ENCODE results near the gene KICS2.

KICS2 gene

DNA sequence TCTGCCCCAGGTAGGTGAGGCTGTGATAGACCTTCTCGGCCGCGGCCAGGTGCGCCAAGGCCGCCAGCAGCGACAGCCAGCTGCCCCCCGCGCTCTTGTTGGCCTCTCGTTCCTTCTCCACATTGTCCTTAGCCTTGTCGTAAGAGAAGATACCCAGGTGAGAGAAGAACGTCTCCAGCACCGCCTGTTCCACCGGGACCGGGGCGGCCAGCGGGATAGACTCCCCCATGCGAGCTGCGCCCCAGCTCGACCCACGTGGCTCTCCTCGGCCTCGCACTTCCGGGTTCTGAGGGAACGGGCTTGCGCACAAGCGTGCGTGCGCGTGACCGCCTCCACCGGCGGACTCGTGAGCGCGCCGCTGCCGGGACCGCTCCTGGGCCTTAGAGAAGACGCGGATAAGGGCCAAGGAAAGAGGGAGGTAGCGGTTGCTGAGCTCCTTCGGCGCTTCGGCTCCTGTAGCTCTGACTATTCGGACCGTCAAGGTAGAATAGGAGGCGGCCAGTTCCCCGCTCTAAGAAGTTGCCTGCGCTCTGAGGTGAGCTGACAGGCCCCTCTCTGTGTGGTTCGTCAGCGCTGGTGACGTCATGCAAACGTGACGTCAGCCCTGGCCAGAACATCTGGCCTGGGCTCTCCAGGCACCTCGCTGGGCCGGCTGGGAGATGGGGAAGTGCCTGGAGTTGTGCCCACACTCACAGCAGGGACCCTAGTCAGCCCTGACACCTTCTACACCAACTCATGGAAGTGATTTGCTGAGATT is at the start of gene KICS2:
Gene KICS2, minus strand, starts transcription at position 288 of the 757 bp plus-strand sequence. Its CDS starts 59 bp downstream, at position 229.
- ATAC-seq (ENCODE audit: low read depth) (peak; percentile 85), DNase-seq (ENCODE audit: low spot score in 2 of 2) (peak; percentile 90 to 96)
- Mint-ChIP-seq H3K27ac (peak within 1 kb of the TSS; percentile 98), H3K9me3 (no peaks in the 10 kb centered on the region), H3K4me1 (peaks cover 28% of the 10 kb centered on the region), H3K36me3 (no peaks in the 10 kb centered on the region), H3K4me3 (peak within 1 kb of the TSS; percentile 100), H3K27me3 (peaks cover 4% of the 10 kb centered on the region)

DNA sequence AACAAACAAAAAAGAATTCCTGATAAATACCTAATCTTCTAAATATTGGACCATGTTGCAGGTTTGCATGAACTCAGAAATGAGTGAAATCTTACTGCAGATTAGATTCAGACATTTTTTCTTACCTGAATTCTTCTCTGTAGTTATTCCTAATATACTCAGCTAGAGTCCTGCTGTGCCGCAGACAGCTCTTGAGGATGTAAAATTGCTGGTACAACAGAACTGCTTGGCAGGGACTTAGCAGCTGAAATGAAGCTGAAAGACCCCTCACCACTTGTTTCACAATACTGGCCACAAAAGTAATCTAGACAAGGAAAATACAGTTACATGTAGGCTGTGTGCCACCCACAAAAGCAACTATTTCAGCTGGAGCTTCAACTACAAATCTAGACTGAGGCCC is 48.3 kb upstream of the KICS2 start:
- H3K27me3 Mint-ChIP-seq, result peaks cover 5% of the 10 kb centered on the region
- no peaks in the 10 kb centered on the region for H3K4me1 Mint-ChIP-seq
- H3K27ac Mint-ChIP-seq, result no peak overlapping the region
- H3K4me3 Mint-ChIP-seq, result no peak overlapping the region
- H3K9me3 Mint-ChIP-seq, result no peaks in the 10 kb centered on the region
- H3K36me3 Mint-ChIP-seq, result no peaks in the 10 kb centered on the region
- ATAC-seq (ENCODE audit: low read depth) (no peak), DNase-seq (ENCODE audit: low spot score in 2 of 2) (no peak)

DNA sequence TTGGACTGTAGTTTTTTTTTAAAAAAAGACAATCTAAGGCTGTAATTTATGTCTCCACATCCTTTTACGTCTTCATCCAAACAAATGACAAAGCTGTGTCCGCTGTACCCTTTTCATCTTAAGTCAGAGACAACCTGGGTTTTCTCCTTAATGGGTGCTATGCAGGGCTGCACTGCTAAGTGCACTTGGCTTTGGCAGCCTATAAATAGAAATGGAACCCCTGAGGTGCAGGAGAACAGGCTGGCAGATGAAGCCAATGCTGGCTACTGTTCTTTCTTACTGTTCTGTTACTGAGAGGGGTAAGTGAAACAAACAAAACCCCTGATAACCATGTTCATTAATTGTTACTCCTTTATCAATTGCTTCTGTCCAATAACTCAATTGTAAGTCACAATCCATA is 47.1 kb upstream of the KICS2 start:
- no peak overlapping the region for H3K4me3 Mint-ChIP-seq
- H3K9me3 Mint-ChIP-seq, result no peaks in the 10 kb centered on the region
- no peak overlapping the region for H3K27ac Mint-ChIP-seq
- no peak for DNase-seq (ENCODE audit: low spot score in 2 of 2)
- H3K36me3 Mint-ChIP-seq, result no peaks in the 10 kb centered on the region
- H3K4me1 Mint-ChIP-seq, result no peaks in the 10 kb centered on the region
- ATAC-seq (ENCODE audit: low read depth), result no peak
- H3K27me3 Mint-ChIP-seq, result peaks cover 6% of the 10 kb centered on the region

DNA sequence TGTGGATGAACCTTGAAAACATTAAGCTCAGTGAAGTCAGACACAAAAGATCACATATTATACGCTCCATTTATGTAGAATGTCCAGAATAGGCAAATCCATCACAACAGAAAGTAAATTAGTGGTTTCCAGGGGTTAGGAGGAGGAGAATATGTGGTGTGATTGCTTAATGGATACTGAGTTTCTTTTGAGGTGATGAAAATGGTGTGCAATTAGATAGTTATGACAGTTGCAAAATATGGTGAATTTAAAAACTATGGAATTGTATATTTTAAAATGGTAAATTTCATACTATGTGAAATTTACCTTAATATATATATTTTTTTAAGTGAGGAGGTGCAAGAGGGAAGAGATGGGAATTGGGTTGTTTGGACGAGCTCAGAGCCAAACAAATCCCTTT is 46.3 kb upstream of the KICS2 start:
- H3K9me3 Mint-ChIP-seq, result no peaks in the 10 kb centered on the region
- no peaks in the 10 kb centered on the region for H3K4me1 Mint-ChIP-seq
- ATAC-seq (ENCODE audit: low read depth) (no peak), DNase-seq (ENCODE audit: low spot score in 2 of 2) (no peak)
- no peak overlapping the region for H3K4me3 Mint-ChIP-seq
- no peaks in the 10 kb centered on the region for H3K36me3 Mint-ChIP-seq
- no peak overlapping the region for H3K27ac Mint-ChIP-seq
- H3K27me3 Mint-ChIP-seq, result peaks cover 6% of the 10 kb centered on the region

DNA sequence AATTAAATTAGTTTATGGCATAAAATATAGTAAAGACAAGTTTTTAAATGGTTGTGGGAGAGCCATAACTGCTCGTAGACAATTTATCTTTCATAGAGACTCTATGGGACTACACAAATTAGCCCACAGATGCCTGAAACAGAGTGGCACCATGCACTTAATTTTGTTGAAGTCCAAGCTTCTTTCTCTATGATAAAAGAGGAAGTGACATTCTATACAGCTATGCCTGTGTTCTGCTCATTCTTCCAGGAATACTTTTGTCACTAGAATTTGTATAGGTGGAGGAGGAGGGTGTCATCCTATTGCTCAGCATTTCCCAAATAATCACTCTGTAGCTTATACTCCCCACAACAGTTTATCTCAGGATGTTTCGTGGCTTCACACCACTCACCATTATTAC is 43.7 kb upstream of the KICS2 start:
- H3K4me3 Mint-ChIP-seq, result no peak overlapping the region
- no peaks in the 10 kb centered on the region for H3K4me1 Mint-ChIP-seq
- DNase-seq (ENCODE audit: low spot score in 2 of 2), result no peak
- no peak for ATAC-seq (ENCODE audit: low read depth)
- H3K27me3 Mint-ChIP-seq, result peaks cover 8% of the 10 kb centered on the region
- H3K27ac Mint-ChIP-seq, result no peak overlapping the region
- H3K36me3 Mint-ChIP-seq, result no peaks in the 10 kb centered on the region
- H3K9me3 Mint-ChIP-seq, result no peaks in the 10 kb centered on the region

DNA sequence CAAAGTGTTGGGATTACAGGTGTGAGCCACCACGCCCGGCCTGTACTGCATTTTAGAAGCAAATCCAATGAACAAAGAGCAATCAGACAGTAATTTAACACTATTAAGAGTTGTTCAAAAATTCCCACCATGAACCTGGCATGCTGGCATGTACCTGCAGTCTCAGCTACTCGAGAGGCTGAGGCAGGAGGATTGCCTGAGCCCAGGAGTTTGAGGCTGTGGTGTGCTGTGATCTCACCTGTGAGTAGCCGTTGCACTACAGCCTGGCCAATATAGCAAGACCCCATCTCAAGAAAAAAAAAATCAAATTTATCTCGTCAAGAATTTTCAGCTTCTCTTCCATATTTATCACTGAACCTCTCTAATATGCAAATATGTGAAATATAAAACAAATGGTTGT is 39.7 kb upstream of the KICS2 start:
- no peaks in the 10 kb centered on the region for H3K36me3 Mint-ChIP-seq
- H3K4me3 Mint-ChIP-seq, result no peak overlapping the region
- H3K27me3 Mint-ChIP-seq, result peaks cover 5% of the 10 kb centered on the region
- ATAC-seq (ENCODE audit: low read depth), result no peak
- H3K9me3 Mint-ChIP-seq, result no peaks in the 10 kb centered on the region
- no peak overlapping the region for H3K27ac Mint-ChIP-seq
- H3K4me1 Mint-ChIP-seq, result no peaks in the 10 kb centered on the region
- DNase-seq (ENCODE audit: low spot score in 2 of 2), result no peak

DNA sequence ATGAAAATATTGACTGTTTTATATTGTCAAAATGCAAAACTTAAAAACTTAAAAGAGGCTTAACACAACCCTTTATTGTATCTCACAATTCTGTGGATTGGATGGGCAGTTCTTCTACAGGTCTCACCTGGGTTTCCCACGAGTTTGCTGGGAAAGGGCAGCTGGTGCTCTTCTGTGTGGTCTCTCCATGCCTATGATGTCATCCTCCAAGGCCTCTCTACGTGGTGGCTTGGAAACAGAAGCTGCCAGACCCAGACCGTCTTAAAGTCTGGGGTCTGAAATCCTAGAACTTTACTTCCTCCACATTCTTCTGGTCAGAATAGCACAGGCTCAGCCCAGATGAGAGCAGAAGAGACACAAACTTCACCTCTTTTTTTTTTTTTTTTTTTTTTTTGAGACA is 36.5 kb upstream of the KICS2 start:
- peaks cover 3% of the 10 kb centered on the region for H3K27me3 Mint-ChIP-seq
- H3K4me1 Mint-ChIP-seq, result no peaks in the 10 kb centered on the region
- no peak for ATAC-seq (ENCODE audit: low read depth)
- no peak overlapping the region for H3K4me3 Mint-ChIP-seq
- no peaks in the 10 kb centered on the region for H3K9me3 Mint-ChIP-seq
- DNase-seq (ENCODE audit: low spot score in 2 of 2), result no peak
- no peaks in the 10 kb centered on the region for H3K36me3 Mint-ChIP-seq
- H3K27ac Mint-ChIP-seq, result no peak overlapping the region

DNA sequence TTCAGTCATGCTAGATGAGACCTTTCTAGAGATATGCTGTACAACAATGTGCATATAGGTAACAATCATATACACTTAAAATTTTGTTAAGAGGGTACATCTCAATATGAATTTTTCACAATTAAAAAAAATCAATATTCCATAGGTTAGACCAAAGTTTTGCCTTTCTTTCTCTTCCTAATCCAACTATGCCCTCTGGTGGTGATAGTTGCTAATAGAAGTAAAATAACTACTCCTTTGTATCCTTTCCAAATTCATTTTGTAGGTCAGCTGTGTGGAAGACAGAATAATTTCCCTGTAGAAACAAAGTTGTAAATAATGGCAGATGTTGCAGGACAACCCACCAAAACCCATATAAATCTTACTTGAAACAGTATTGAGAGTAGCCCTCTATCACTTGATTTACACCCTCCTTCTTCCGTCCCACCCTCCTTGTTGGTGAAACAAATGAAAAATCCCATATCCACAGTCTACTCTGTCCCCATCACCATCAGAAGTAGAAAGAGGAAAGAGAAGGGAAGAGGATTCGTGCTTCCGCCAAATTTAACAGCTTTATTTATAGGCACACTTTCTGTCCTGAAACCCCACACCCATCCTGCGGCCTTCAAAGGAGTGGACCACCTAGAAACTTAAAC is 34.2 kb upstream of the KICS2 start:
- H3K4me3 Mint-ChIP-seq, result no peak overlapping the region
- H3K27ac Mint-ChIP-seq, result no peak overlapping the region
- DNase-seq (ENCODE audit: low spot score in 2 of 2), result peak; percentile 11 to 47
- H3K36me3 Mint-ChIP-seq, result no peaks in the 10 kb centered on the region
- H3K27me3 Mint-ChIP-seq, result peaks cover 1% of the 10 kb centered on the region
- H3K9me3 Mint-ChIP-seq, result no peaks in the 10 kb centered on the region
- H3K4me1 Mint-ChIP-seq, result no peaks in the 10 kb centered on the region
- no peak for ATAC-seq (ENCODE audit: low read depth)

DNA sequence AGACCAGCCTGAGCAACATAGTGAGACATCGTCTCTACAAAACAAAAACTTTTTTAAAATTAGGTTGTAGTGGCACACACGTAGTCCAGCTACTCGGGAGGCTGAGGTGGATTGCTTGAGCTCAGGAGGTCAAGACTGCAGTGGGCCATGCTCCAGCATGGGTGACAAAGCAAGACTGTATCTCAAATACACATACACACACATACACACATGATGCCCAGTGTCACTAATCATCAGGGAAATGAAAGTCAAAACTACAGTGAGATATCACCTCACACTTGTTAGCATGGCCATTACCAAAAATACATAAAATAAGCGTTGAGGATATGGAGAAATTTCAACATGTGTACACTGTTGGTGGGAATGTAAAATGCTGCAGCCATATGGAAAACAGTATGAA is 33.2 kb upstream of the KICS2 start:
- Mint-ChIP-seq H3K36me3 (no peaks in the 10 kb centered on the region), H3K9me3 (no peaks in the 10 kb centered on the region), H3K27me3 (peaks cover 1% of the 10 kb centered on the region), H3K27ac (no peak overlapping the region), H3K4me3 (no peak overlapping the region), H3K4me1 (no peaks in the 10 kb centered on the region)
- DNase-seq (ENCODE audit: low spot score in 2 of 2), result no peak
- ATAC-seq (ENCODE audit: low read depth), result no peak

DNA sequence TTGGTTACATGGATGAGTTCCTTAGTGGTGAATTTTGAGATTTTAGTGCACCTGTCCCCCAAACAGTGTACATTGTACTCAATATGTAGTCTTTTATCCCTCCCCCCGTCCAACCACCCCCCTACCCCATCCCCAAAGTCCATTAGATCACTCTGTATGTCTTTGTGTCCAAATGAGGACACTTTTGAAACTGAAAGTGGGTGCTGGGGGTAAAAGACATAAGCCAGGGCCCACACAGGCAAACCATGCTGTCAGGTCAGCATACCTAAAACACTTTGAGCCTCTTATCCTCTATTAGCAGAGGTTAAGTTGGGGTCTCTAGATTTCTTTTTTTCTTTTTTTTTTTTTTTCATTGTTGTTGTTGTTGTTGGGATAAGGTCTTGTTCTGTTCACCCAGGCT is 31.3 kb upstream of the KICS2 start:
- DNase-seq (ENCODE audit: low spot score in 2 of 2) (no peak), ATAC-seq (ENCODE audit: low read depth) (no peak)
- Mint-ChIP-seq H3K9me3 (no peaks in the 10 kb centered on the region), H3K4me1 (no peaks in the 10 kb centered on the region), H3K4me3 (no peak overlapping the region), H3K36me3 (no peaks in the 10 kb centered on the region), H3K27me3 (no peaks in the 10 kb centered on the region), H3K27ac (no peak overlapping the region)

DNA sequence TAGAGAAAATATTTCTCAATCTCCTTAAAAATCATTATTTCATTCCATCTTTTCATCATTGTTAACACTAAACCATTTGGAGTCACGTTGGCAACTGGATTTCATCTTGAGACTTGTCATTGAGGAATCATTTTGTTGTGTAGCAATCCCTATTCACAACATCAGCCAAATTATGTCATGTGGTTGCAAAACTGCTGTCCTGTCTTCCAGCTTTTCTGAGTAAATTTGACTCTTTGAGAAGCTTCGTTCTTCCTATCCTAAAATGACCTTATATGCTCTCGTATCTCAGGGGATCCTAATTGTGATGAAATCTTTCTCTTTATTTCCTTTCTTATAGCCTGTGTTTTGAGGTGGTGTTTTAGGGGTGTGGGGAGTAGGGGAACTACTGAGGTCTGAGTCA is 30.6 kb upstream of the KICS2 start:
- H3K27me3 Mint-ChIP-seq, result no peaks in the 10 kb centered on the region
- no peaks in the 10 kb centered on the region for H3K9me3 Mint-ChIP-seq
- no peak overlapping the region for H3K27ac Mint-ChIP-seq

DNA sequence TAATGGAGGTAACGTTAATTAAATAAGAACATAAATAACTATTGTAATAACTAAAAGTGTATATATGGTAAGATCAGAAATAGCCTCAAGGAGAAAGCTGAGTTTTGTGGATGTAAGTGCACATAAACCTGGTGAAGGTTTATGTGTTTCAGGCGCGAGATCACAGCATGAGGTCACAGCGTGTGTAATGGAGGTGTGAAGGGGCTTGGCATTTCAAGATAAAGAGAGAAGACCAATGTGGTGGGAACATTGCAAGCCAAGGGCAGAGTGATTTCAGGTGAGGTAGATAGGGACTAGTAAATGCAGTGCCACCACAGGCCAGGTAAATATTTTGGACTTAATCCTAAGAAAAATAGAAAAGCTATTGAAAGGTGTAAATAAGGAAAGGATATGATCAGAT is 21.7 kb upstream of the KICS2 start:
- Mint-ChIP-seq H3K4me3 (no peak overlapping the region), H3K36me3 (no peaks in the 10 kb centered on the region), H3K9me3 (no peaks in the 10 kb centered on the region), H3K27me3 (peaks cover 2% of the 10 kb centered on the region), H3K27ac (no peak overlapping the region), H3K4me1 (no peaks in the 10 kb centered on the region)
- DNase-seq (ENCODE audit: low spot score in 2 of 2) (no peak), ATAC-seq (ENCODE audit: low read depth) (no peak)

More for the DNA sequence above, 30.6 kb upstream of the KICS2 start:
- no peak overlapping the region for H3K4me3 Mint-ChIP-seq
- ATAC-seq (ENCODE audit: low read depth) (no peak), DNase-seq (ENCODE audit: low spot score in 2 of 2) (no peak)
- no peaks in the 10 kb centered on the region for H3K4me1 Mint-ChIP-seq
- H3K36me3 Mint-ChIP-seq, result no peaks in the 10 kb centered on the region

DNA sequence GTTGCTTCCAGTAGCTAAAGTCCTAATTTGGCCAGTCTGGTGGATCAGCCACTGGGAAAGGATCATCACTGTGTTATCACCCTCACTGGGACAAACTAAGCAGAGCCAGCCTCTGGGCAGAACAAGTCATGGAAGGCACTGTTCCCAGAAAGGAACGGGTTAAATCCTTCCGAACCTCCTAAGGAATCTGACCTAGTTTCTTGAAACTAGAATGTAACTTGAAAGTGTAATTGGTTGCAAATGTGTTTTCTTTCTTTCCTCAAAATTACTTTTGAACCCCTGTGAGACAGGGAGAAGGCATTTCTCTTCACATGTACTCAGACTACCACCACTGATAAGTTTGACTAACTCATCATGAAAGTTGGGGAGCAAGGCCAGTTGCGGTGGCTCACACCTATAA is 18.7 kb upstream of the KICS2 start:
- no peak overlapping the region for H3K27ac Mint-ChIP-seq
- H3K9me3 Mint-ChIP-seq, result no peaks in the 10 kb centered on the region
- no peak overlapping the region for H3K4me3 Mint-ChIP-seq
- H3K27me3 Mint-ChIP-seq, result peaks cover 4% of the 10 kb centered on the region
- DNase-seq (ENCODE audit: low spot score in 2 of 2) (no peak), ATAC-seq (ENCODE audit: low read depth) (no peak)
- H3K4me1 Mint-ChIP-seq, result no peaks in the 10 kb centered on the region
- H3K36me3 Mint-ChIP-seq, result no peaks in the 10 kb centered on the region

DNA sequence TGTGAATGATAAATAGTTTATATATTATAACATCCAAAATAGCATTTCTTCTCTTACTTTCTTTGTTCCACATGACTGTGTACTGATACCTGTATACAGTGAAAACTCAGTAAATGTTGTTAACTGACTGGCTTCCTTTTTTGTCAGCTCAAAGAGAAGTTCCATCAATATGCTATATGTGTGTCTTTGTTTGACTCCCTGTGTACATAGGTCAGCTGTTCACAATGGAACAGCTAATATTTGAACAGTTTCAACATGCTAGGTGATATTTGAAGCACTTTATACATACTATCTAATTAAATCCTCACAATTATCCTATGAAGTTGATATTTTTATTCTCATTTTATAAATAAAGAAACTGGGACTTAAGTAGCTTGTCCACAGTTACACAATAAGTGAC is 15.3 kb upstream of the KICS2 start:
- Mint-ChIP-seq H3K9me3 (no peaks in the 10 kb centered on the region), H3K36me3 (no peaks in the 10 kb centered on the region), H3K27ac (no peak overlapping the region), H3K4me3 (no peak overlapping the region), H3K27me3 (peaks cover 5% of the 10 kb centered on the region), H3K4me1 (no peaks in the 10 kb centered on the region)
- DNase-seq (ENCODE audit: low spot score in 2 of 2), result no peak
- no peak for ATAC-seq (ENCODE audit: low read depth)

DNA sequence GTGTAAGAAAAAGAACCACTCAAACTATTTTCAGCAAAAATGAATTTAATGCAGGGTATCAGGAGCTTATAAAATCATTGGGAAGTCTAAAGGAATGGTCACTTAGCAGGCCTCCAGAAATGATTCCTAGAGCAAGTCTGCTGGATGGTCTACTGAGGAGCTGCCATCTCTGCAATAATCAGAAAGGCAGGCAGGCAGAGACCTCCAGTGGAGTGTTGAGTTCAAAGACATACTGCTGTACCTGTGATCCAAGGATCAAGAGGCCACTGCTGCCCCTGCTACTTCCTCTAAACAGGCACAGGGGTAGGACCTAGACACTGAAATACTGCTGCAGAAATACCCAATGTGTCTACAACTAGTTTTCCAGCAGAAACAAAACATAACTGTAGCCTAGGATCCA is 14.5 kb upstream of the KICS2 start:
- ATAC-seq (ENCODE audit: low read depth) (no peak), DNase-seq (ENCODE audit: low spot score in 2 of 2) (no peak)
- Mint-ChIP-seq H3K4me1 (no peaks in the 10 kb centered on the region), H3K9me3 (no peaks in the 10 kb centered on the region), H3K27me3 (peaks cover 5% of the 10 kb centered on the region), H3K27ac (no peak overlapping the region), H3K4me3 (no peak overlapping the region), H3K36me3 (no peaks in the 10 kb centered on the region)

Data from memory B cell (primary cell).